Stimulated activated CD8-positive, alpha-beta memory T cell treated with anti-CD3 and anti-CD28 coated beads, Interleukin-2, amount 100 ng/mL, for 1 hour (primary cell): ENCODE data around the gene ZNF438.

Source experiments
- DNase-seq, 2 donors: peaks; one replicate each; pipeline ENCODE4 v3.0.0-alpha.2; 2020; ENCODE audit warnings: low read depth in 2 of 2

ZNF438 gene

DNA sequence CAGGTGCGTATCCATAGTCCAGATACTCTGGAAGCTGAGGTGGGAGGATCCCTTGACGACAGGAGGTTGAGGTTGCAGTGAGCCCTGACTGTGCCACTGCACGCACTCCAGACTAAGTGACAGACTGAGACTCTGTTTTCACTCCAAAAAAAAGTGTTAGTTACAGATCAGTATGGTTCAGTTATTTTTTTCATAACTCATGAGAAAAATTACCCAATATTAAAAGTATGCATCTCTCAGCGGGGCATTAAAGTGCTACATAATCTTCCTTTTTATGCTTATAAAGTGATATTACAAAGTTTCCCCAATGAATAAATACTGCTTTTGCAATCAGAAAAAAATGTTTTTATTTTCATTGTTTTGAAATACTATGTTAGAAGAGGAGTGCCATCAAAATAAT lies 147.9 kb downstream of the ZNF438 start:
- no peak for DNase-seq

- no peak for DNase-seq
These were observed 148.5 kb downstream of the ZNF438 start for GRCh38 chr10:30883116-30883515.

GRCh38 chr10:30882281-30882680 lies 149.4 kb downstream of the ZNF438 start:
- DNase-seq: no peak

DNA sequence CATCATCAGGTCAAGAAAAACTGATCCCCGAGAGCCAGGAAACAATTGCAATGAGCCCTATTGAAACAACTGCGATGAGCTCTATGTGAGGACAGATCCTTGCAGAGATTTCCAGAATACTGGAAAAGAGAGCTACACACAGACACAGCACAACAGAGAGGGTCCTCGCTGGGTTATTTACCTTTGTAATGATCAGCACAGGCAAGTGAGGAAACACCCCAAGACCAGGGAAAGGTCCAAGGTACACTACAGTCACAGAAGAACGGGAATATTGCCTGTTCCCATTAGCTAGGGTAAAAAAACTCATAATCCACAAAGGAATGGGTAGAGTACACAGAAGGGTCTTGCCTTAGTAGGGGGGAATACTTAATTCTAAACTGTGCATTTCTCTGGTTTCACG lies 152.7 kb downstream of the ZNF438 start:
- DNase-seq: no peak

DNA sequence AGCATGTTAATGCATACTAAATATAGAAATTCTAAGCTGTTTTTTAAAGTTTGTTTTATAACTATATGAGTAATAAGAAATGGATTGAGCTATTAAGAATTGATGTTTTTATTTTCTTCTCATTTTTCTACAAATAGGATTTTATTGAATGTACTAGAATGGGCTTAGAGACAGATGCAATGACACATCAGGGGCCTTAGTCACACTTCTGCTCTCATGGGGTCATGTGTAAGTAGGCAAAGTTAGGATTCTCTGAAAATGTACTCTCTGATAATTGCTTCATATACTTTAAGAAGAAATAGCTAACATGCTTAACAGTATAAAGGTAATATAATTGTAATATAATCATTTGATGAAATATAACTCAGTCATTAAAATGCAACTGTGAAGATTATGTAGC lies 154.6 kb downstream of the ZNF438 start:
- DNase-seq: no peak

DNA sequence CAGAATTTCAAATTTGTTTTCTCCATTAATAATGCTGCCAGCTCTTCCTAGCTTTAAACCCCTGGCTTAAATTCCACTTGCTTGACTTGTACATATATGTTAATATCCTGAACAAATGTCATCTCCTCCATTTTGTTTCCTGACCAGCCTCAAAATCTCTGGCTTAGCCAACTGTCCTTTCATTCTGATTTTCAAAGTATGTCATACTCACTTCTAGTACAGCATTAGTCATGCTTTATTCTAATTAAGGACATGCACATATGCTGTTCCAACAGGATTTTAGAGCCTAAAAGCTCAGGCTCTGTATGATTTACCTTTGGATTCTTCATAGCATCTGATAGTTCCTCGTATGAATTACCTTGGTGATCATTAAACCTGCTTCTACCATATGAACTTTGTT lies 158.3 kb downstream of the ZNF438 start:
- DNase-seq: no peak

GRCh38 chr10:30870896-30871295 lies 160.8 kb downstream of the ZNF438 start:
- DNase-seq: no peak

DNA sequence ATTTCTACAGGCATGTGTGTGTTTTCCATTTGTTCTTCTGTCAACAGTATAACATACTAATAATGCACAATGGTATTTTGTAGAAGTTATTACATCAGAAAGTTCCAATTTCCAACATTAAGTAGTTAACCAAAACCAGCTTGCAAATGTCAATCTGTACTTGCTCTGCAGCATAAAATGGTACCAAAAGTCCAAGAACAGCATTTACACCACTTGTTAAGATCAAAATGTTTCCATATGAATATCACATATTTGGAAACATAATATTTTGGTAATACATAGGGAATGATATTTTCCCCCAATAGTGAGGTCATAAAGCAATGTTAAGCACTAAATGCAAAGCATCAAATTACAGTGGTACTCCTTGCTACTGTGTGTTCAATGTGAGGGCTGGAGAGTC lies 162.1 kb downstream of the ZNF438 start:
- no peak for DNase-seq

DNA sequence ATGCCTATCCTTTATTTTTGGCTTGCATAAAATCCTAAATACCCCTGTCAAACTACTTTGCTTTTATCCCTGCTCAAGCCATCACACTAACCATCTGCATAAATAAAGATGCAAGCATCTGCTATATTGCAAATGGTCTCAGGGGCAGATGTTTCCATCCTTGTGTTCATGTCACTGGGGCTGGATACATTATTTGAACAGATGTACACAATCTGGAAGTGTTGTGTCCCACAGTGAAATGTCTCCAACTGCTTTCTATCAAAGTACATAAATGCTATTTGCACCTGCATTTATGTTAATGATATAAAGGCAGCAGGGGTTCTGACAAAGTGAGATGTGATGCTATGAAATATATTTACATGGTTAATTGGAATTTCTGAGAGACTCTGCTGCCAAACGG lies 163.1 kb downstream of the ZNF438 start:
- DNase-seq: no peak

DNA sequence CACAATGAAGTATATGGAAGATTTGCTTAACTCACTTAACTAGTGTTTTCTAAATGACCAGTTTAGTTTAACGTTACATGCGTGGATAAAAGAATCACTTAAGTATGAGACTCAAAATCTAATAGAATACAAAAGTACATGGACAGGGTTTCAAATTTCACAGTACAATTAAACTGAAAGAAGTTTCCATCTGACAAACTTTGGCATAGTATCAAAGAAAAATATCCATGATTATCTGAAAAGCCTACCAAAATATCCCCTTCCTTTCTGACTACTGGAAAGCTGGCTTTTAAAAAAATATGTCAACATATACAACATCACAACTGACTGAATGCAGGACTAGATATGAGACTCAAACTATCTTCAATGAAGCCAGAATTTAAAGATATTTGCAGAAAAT lies 164.8 kb downstream of the ZNF438 start:
- DNase-seq: no peak

GRCh38 chr10:30865141-30865926 lies 166.3 kb downstream of the ZNF438 start:
- DNase-seq: no peak

- no peak for DNase-seq
These were observed 168.0 kb downstream of the ZNF438 start for GRCh38 chr10:30863516-30864210.

GRCh38 chr10:30862486-30862885 lies 169.2 kb downstream of the ZNF438 start:
- no peak for DNase-seq

DNA sequence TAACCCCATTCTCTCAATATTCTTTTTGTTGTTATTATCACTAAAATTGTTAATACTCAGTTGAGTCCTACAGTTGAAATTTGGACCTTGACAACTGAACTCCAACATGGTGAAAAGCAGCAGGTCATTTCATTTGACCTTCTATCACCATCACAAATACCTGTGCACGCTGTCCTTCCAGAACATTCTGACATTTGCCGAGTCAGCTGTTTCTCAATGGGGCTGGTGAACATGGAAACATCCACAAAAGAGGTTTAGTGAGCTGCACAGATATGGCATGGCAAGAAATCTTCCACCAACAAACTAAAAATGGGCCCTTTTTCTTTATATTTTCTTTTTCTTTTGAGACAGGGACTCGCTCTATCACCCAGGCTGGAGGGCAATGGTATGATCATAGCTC lies 169.7 kb downstream of the ZNF438 start:
- DNase-seq: no peak

- no peak for DNase-seq
These were observed 170.4 kb downstream of the ZNF438 start for GRCh38 chr10:30861221-30861620.

- DNase-seq: no peak
These were observed 173.2 kb downstream of the ZNF438 start for GRCh38 chr10:30858499-30858898.

DNA sequence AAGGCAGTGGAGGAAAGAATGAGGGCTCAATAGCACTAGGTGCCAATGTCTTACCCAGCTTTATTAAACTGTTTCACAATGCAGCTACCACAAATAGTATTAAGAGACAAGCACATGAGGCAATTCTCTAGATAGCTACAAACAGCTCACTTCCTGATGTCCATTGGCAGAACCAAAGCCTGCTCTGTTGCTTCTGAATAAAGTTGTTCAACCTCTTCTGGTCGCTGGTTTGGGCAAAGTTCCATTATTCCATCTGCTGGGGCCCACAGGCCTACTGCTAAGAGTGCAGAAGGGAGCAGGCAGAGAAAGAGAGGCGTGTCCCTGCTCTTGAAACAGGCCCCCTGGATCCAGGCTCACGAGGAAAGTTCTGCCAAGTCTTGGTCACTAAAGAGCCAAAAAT lies 173.9 kb downstream of the ZNF438 start:
- no peak for DNase-seq

DNA sequence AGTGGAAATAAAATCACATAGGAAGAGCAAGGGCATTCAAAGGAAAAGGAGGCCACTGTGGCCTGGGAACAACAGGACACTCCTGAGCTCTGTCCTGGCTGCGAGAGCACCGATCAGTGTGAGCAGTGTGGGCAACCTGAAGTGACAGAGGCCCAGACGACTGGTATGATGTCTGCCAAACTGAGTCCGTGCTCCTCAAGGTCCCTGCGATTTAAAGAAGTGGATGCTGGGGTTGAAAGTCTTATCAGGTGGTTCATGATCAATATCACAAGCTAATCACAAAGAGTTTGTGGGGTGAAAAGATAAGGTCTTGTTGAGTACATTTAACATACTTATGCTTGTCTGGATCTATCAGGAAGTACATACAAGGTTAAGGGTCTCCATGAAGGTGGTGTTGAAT lies 176.5 kb downstream of the ZNF438 start:
- no peak for DNase-seq

DNA sequence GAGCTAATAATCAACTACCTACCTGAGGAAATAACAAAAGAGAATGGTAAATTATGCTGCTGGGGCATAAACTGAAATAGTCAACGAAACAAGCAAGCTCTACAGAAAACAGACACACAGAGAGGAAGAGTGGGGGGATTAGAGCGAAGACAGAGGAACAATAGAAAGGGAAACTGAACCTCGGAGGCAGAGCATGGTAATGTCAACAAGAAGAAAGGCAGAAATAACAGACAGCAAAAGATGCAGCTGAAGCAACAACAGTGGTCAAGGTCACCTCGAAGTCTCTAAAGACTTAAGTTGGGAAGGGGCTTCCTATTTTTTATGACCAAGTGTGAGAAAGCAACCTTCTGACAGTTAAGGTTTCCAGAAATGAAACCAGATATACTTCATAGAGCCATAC lies 177.0 kb downstream of the ZNF438 start:
- no peak for DNase-seq

GRCh38 chr10:30853066-30853465 lies 178.6 kb downstream of the ZNF438 start:
- no peak for DNase-seq

DNA sequence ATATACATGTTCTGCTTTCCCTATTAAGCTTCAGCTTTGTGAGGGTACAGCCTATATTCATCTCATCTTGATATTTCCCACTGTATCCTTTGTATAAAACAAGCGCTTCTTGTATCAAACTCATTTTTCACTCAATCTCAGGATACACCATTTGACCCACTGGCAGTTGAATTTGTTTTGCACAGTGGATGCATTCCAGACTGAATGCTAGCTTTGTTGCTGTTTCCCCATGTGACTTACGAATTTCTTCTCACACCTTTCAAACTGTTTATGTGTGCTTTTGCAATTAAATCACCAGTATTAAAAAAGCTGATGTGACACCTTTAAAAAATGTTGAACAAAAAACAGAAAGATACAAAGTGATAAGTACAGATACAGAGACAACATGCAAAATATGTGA lies 180.9 kb downstream of the ZNF438 start:
- no peak for DNase-seq

- DNase-seq: no peak
These were observed 182.2 kb downstream of the ZNF438 start for GRCh38 chr10:30849231-30850035.
